Measurements from ENCODE around the gene NFIC. TPM values are rescaled to one million over a fixed set of nuclear protein-coding genes. Genes with fewer than 3 reads are reported as not detected.

NFIC gene
- total RNA-seq, 1 experiment from 2014 or later, result 8.0 TPM

DNA sequence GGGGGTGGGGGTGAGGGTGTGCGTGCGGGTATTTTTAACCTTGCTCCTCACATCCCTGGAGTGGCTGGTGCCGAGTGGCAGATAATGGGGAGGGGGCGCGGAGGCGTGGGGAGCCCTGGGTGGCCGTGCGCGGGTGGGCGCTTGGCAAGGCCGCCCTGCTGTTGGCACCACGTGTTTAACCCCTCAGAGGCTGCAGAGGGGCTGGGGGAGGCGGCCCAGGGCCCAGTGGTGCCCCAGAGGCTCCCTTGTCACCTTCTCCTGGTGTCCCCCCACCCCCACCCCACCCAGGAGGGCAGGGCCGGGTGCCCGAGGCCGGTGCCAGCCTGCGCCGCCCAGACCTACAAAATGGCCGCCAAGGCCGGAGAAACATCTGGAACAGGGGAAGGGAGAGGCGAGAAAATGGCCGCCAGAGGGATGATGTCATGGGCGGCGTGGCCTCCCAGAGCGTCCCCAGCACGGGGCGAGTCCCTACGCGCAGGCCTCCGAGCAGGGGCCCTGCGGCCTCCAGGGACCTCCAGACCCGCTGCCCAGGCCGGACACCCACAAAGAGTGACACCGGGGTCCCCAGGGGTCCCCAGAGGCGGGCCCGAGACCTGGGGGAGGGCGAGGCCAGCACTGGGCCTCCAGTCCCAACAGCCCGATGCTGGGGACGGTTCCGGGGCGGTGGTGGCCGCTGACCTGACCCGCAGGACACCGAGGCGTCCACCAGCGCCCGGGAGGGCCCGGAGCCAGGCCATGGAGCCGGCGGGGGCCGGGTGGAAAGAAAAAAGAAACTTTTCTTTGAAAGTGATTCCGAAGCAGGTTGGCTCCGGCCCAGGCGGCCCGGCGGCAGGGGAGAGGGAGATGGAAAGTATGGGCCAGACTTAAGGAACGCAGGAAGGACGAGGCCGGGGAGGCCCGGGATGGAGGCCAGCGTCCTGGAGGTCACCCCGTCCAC, 38.2 kb downstream of the NFIC start:
- no peak overlapping the region for H2BK15ac ChIP-seq (ENCODE audit: low read depth, low read length)
- no peaks in the 10 kb centered on the region for H3K23me2 ChIP-seq (ENCODE audit: insufficient read length, low read depth, low read length, poor library complexity, severe bottlenecking)
- no peaks in the 10 kb centered on the region for H3K27me3 ChIP-seq (ENCODE audit: insufficient read depth, low read length)
- Mint-ChIP-seq H3K36me3 (ENCODE audit: insufficient read depth in 1 of 3, low read depth in 3 of 3) (no peaks in the 10 kb centered on the region; a peak in 2 of 7 replicates), H3K9me3 (peaks cover 2 to 4% of the 10 kb centered on the region in 2 experiments), H3K27me3 (ENCODE audit: low read depth) (peaks cover 23% of the 10 kb centered on the region), H3K4me3 (no peak overlapping the region), H3K4me1 (peaks cover 6 to 17% of the 10 kb centered on the region in 2 experiments), H3K27ac (no peak overlapping the region)
- no peak overlapping the region for H2AFZ ChIP-seq (ENCODE audit: low read length)
- H4K8ac ChIP-seq (replicated peaks; ENCODE audit: insufficient read length, low read depth, low read length), result no peak overlapping the region
- peak overlapping the region; percentile 57 for H2BK12ac ChIP-seq (ENCODE audit: insufficient read length, low read depth, low read length)
- no peaks in the 10 kb centered on the region for H3K79me2 ChIP-seq (ENCODE audit: insufficient read depth, low read length)
- H2BK120ac ChIP-seq (ENCODE audit: low read depth, low read length, poor library complexity, severe bottlenecking), result no peak overlapping the region
- H4K5ac ChIP-seq (ENCODE audit: insufficient read length, low read depth, low read length), result no peak overlapping the region
- H3K14ac ChIP-seq (ENCODE audit: insufficient read depth, low read length), result peak overlapping the region; percentile 63
- H3K9me3 ChIP-seq (ENCODE audit: control insufficient read depth, low read depth, low read length), result no peaks in the 10 kb centered on the region
- no peak overlapping the region for H3K9ac ChIP-seq (ENCODE audit: extremely low read depth, insufficient read length, low read length)
- H3K4ac ChIP-seq (ENCODE audit: low read depth, low read length), result no peak overlapping the region; the same call in 1 of the 2 replicates
- H4K91ac ChIP-seq (ENCODE audit: insufficient read length, low read depth, low read length), result no peak overlapping the region
- no peaks in the 10 kb centered on the region for H4K20me1 ChIP-seq (ENCODE audit: control insufficient read depth, insufficient read depth, insufficient read length)
- H2BK20ac ChIP-seq (ENCODE audit: low read depth, low read length, poor library complexity, severe bottlenecking), result no peak overlapping the region
- WGBS (ENCODE audit: extremely low coverage, insufficient read length, low lambda C conversion rate), result no CpG with 5 or more reads among the region's 62 CpGs
- H2AK5ac ChIP-seq (ENCODE audit: insufficient read length, low read length), result no peak overlapping the region
- H2BK5ac ChIP-seq (ENCODE audit: insufficient read length, low read length), result no peak overlapping the region
- H3K79me1 ChIP-seq (ENCODE audit: insufficient read depth, low read depth, low read length, poor library complexity, severe bottlenecking), result no peaks in the 10 kb centered on the region
- H3T11ph ChIP-seq (ENCODE audit: low read length), result no peak overlapping the region
- H3K18ac ChIP-seq (ENCODE audit: insufficient read length, low read depth, low read length), result peak overlapping the region; percentile 40
- no peak overlapping the region for H3K23ac ChIP-seq (ENCODE audit: insufficient read length, low read depth, low read length)
- H3K4me2 ChIP-seq (ENCODE audit: insufficient read depth, insufficient read length, low read length), result no peak overlapping the region
- no peak overlapping the region for H3K27ac ChIP-seq (ENCODE audit: insufficient read length, low read depth, low read length)
- TF ChIP-seq, protein P1, sequence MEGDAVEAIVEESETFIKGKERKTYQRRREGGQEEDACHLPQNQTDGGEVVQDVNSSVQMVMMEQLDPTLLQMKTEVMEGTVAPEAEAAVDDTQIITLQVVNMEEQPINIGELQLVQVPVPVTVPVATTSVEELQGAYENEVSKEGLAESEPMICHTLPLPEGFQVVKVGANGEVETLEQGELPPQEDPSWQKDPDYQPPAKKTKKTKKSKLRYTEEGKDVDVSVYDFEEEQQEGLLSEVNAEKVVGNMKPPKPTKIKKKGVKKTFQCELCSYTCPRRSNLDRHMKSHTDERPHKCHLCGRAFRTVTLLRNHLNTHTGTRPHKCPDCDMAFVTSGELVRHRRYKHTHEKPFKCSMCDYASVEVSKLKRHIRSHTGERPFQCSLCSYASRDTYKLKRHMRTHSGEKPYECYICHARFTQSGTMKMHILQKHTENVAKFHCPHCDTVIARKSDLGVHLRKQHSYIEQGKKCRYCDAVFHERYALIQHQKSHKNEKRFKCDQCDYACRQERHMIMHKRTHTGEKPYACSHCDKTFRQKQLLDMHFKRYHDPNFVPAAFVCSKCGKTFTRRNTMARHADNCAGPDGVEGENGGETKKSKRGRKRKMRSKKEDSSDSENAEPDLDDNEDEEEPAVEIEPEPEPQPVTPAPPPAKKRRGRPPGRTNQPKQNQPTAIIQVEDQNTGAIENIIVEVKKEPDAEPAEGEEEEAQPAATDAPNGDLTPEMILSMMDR (conservative IDR thresholded peaks at IDR 0.05), result no peak
- no peaks in the 10 kb centered on the region for H3K4me1 ChIP-seq (ENCODE audit: insufficient read depth, low read length)
- no peak for DNase-seq
- H3K56ac ChIP-seq (ENCODE audit: insufficient read length, low read depth, low read length), result no peak overlapping the region
